Muscle of leg (tissue), 11 donors: Measurements from ENCODE around the gene TIPARP. TPM values are rescaled to one million over a fixed set of nuclear protein-coding genes. Genes with fewer than 3 reads are reported as not detected.
A peak's percentile ranks its signal among the peaks of the same experiment; 100 is the strongest.
"Not testable (repeated sequence)": the region's sequence is repeated elsewhere in the genome, so short reads cannot be mapped to it uniquely, and the experiment has no call there.

Experiments
- DNase-seq: peaks from one replicate; pipeline ENCODE4 v3.0.0; 2013
- H3K27ac ChIP-seq: one replicate; pipeline ENCODE4 v1.5.1; 2013; ENCODE audit warnings: mild to moderate bottlenecking, low read length, control low read depth
- H3K27me3 ChIP-seq: one replicate; pipeline ENCODE4 v1.6.1; 2013; ENCODE audit warnings: low read length; ENCODE audit not compliant: control insufficient read depth, insufficient read depth
- H3K36me3 ChIP-seq: one replicate; pipeline ENCODE4 v1.6.1; 2013; ENCODE audit warnings: low read length; ENCODE audit not compliant: control insufficient read depth, insufficient read depth
- H3K4me1 ChIP-seq: one replicate; pipeline ENCODE4 v1.6.1; 2013; ENCODE audit warnings: low read length; ENCODE audit not compliant: control insufficient read depth, insufficient read depth
- H3K4me3 ChIP-seq: one replicate; pipeline ENCODE4 v1.5.1; 2013; ENCODE audit warnings: low read length, control low read depth
- H3K9me3 ChIP-seq: replicated peaks from 2 replicates; pipeline ENCODE4 v1.6.1; 2013; ENCODE audit warnings: low read depth, low read length; ENCODE audit not compliant: control insufficient read depth
- WGBS: methylation state at CpG from one replicate; pipeline ENCODE4 v1.1.5; 2013; ENCODE audit warnings: missing lambda C conversion rate; ENCODE audit not compliant: insufficient coverage; 5-methylcytosine and 5-hydroxymethylcytosine counted together
- polyA plus RNA-seq, 8 donors: library from polyadenylated mRNA; unstranded; fragments of 120-200 nt; gene quantifications; one replicate each; pipeline versions ENCODE4 v1.2.1 to v1.2.3, GENCODE V29; 2013; ENCODE audit warnings: inconsistent platforms in 1 of 8, low replicate concordance in 1 of 8; ENCODE audit not compliant: insufficient read length in 8 of 8, insufficient read depth in 1 of 8
- total RNA-seq: library from RNA; stranded (reverse); fragments of 120-200 nt; gene quantifications from one replicate; pipeline ENCODE4 v1.2.4, GENCODE V29; 2013

The TIPARP gene
- total and polyA plus RNA-seq, 9 donors: 5.1 to 11.5 (median 7.3) TPM

- H3K4me1 ChIP-seq: peaks cover 6% of the 10 kb centered on the region
- no peak for DNase-seq
- no peaks in the 10 kb centered on the region for H3K36me3 ChIP-seq
- no peak overlapping the region for H3K4me3 ChIP-seq
- H3K27me3 ChIP-seq: no peaks in the 10 kb centered on the region
- H3K9me3 ChIP-seq: no peaks in the 10 kb centered on the region
- H3K27ac ChIP-seq: no peak overlapping the region
Measured at GRCh38 chr3:156646958-156647357, 27.4 kb upstream of the TIPARP start.

DNA sequence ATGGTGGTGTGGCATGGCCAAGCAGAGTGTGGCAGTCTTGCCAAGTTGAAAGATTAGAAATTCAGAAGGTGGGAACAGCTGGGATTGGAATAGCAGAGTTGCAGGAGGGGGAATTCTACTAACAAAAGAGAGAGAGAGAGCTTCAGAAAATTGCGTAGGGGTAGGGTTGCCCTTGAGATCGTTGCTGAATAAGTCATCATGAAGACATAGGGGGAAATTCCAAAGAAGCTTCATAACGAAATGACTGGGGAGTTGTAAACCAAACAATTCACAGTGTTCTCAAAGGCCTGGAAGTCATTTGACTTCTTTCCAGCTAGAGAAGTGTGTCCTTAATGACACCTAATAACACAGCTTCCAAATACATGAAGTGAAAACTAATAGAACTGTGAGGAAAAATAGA, 26.3 kb upstream of the TIPARP start:
- no peaks in the 10 kb centered on the region for H3K27me3 ChIP-seq
- no peak overlapping the region for H3K4me3 ChIP-seq
- peaks cover 5% of the 10 kb centered on the region for H3K4me1 ChIP-seq
- no peaks in the 10 kb centered on the region for H3K9me3 ChIP-seq
- WGBS: no CpG with 5 or more reads among the region's 3 CpGs
- no peak overlapping the region for H3K27ac ChIP-seq
- DNase-seq: no peak
- no peaks in the 10 kb centered on the region for H3K36me3 ChIP-seq

- WGBS: no CpG with 5 or more reads among the region's 1 CpG
- no peaks in the 10 kb centered on the region for H3K27me3 ChIP-seq
- H3K4me1 ChIP-seq: no peaks in the 10 kb centered on the region
- H3K9me3 ChIP-seq: no peaks in the 10 kb centered on the region
- no peak overlapping the region for H3K4me3 ChIP-seq
- H3K27ac ChIP-seq: no peak overlapping the region
- no peak for DNase-seq
- H3K36me3 ChIP-seq: no peaks in the 10 kb centered on the region
Measured at GRCh38 chr3:156649681-156650080, 24.7 kb upstream of the TIPARP start.

DNA sequence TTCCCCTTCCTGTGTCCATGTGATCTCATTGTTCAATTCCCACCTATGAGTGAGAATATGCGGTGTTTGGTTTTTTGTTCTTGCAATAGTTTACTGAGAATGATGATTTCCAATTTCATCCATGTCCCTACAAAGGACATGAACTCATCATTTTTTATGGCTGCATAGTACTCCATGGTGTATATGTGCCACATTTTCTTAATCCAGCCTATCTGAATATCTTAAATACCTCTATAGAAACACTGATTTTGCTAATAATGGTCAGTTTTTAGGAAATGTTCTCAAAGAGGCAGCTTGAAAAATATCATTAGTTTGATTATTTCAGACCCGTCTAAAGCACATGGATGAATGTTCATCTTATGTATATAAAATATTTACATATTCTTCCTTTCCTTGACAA, 21.7 kb upstream of the TIPARP start:
- not testable (repeated sequence) for H3K27ac ChIP-seq, H3K4me1 ChIP-seq, DNase-seq, H3K27me3 ChIP-seq, H3K9me3 ChIP-seq, H3K36me3 ChIP-seq, H3K4me3 ChIP-seq
- no CpG with 5 or more reads among the region's 2 CpGs for WGBS

- 100% methylated on average over 1 of the region's 1 CpG for WGBS
- no peaks in the 10 kb centered on the region for H3K27me3 ChIP-seq
- H3K4me3 ChIP-seq: no peak overlapping the region
- H3K9me3 ChIP-seq: no peaks in the 10 kb centered on the region
- no peaks in the 10 kb centered on the region for H3K36me3 ChIP-seq
- no peaks in the 10 kb centered on the region for H3K4me1 ChIP-seq
- DNase-seq: no peak
- H3K27ac ChIP-seq: no peak overlapping the region
Measured at GRCh38 chr3:156654834-156655233, 19.6 kb upstream of the TIPARP start.

- 83% methylated on average over 1 of the region's 5 CpGs for WGBS
- H3K4me1 ChIP-seq: no peaks in the 10 kb centered on the region
- no peaks in the 10 kb centered on the region for H3K9me3 ChIP-seq
- H3K27me3 ChIP-seq: no peaks in the 10 kb centered on the region
- DNase-seq: no peak
- H3K4me3 ChIP-seq: no peak overlapping the region
- H3K36me3 ChIP-seq: no peaks in the 10 kb centered on the region
- H3K27ac ChIP-seq: no peak overlapping the region
Measured at GRCh38 chr3:156655819-156656550, 18.4 kb upstream of the TIPARP start.

DNA sequence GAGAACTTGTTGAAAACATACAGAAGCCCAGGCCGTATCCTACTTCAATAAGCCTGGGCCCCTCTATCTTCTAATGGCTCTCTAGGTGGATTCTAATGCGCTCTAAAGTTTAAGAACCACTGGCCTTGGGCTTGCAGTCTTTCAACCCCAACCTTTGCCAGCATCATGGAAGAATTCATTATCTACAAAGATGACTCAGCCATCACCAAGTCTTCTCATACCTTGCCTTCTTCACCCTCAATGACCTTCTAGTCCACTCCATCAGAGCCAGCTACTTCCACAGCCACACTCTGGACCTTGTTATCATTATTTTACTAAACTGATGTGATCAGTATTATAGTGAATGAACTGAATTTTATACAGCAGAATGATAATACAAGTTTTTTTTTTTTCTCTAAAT, 16.9 kb upstream of the TIPARP start:
- H3K9me3 ChIP-seq: no peaks in the 10 kb centered on the region
- no peak overlapping the region for H3K27ac ChIP-seq
- 96% methylated on average over 2 of the region's 2 CpGs for WGBS
- no peak for DNase-seq
- no peak overlapping the region for H3K4me3 ChIP-seq
- H3K4me1 ChIP-seq: no peaks in the 10 kb centered on the region
- H3K27me3 ChIP-seq: no peaks in the 10 kb centered on the region
- no peaks in the 10 kb centered on the region for H3K36me3 ChIP-seq

GRCh38 chr3:156657862-156658731, 16.3 kb upstream of the TIPARP start:
- Histone ChIP-seq H3K27ac (no peak overlapping the region), H3K4me1 (no peaks in the 10 kb centered on the region), H3K36me3 (no peaks in the 10 kb centered on the region), H3K9me3 (no peaks in the 10 kb centered on the region), H3K27me3 (no peaks in the 10 kb centered on the region), H3K4me3 (no peak overlapping the region)
- DNase-seq: no peak
- 71% methylated on average over 1 of the region's 4 CpGs for WGBS

- no CpG with 5 or more reads among the region's 1 CpG for WGBS
- no peak for DNase-seq
- H3K36me3 ChIP-seq: no peaks in the 10 kb centered on the region
Measured at GRCh38 chr3:156658732-156659090, 15.7 kb upstream of the TIPARP start.

GRCh38 chr3:156659260-156659659, 15.1 kb upstream of the TIPARP start:
- Histone ChIP-seq H3K27me3 (no peaks in the 10 kb centered on the region), H3K27ac (no peak overlapping the region), H3K9me3 (no peaks in the 10 kb centered on the region), H3K4me1 (no peaks in the 10 kb centered on the region), H3K4me3 (no peak overlapping the region), H3K36me3 (no peaks in the 10 kb centered on the region)
- peak; percentile 67 for DNase-seq

More at GRCh38 chr3:156658732-156659090, 15.7 kb upstream of the TIPARP start:
- Histone ChIP-seq H3K27ac (no peak overlapping the region), H3K9me3 (no peaks in the 10 kb centered on the region), H3K4me1 (no peaks in the 10 kb centered on the region), H3K4me3 (no peak overlapping the region), H3K27me3 (no peaks in the 10 kb centered on the region)
